GM18907 (cell line): ENCODE data around the gene TTLL4.

Source experiments
- ATAC-seq: cut with Tn5 transposase; IDR thresholded peaks from one replicate; pipeline ENCODE4 v1.9.1; 2021; ENCODE audit warnings: mild to moderate bottlenecking, moderate library complexity; ENCODE audit not compliant: unreplicated experiment

TTLL4 gene

GRCh38 chr2:218781691-218782527 lies 71.3 kb downstream of the TTLL4 start, which contains the start of gene CYP27A1:
Gene CYP27A1, plus strand, starts transcription at chr2:218782147. Its CDS starts 36 bp downstream, at chr2:218782183.
- ATAC-seq = no peak

GRCh38 chr2:218782528-218782844 lies 71.9 kb downstream of the TTLL4 start:
- no peak for ATAC-seq

- ATAC-seq = no peak
Observed at GRCh38 chr2:218783688-218784087, 73.1 kb downstream of the TTLL4 start.

- no peak for ATAC-seq
Observed at GRCh38 chr2:218785103-218785502, 74.5 kb downstream of the TTLL4 start.

- ATAC-seq = no peak
Observed at GRCh38 chr2:218786133-218786532, 75.5 kb downstream of the TTLL4 start.

GRCh38 chr2:218788529-218789255 lies 78.1 kb downstream of the TTLL4 start:
- ATAC-seq = no peak

GRCh38 chr2:218792433-218792832 lies 81.8 kb downstream of the TTLL4 start:
- no peak for ATAC-seq

GRCh38 chr2:218796691-218797090 lies 86.1 kb downstream of the TTLL4 start:
- no peak for ATAC-seq

GRCh38 chr2:218798767-218799504 lies 88.3 kb downstream of the TTLL4 start:
- ATAC-seq = no peak

GRCh38 chr2:218799990-218800389 lies 89.4 kb downstream of the TTLL4 start:
- ATAC-seq = no peak

GRCh38 chr2:218802386-218802994 lies 91.9 kb downstream of the TTLL4 start:
- ATAC-seq = no peak

GRCh38 chr2:218804817-218805216 lies 94.2 kb downstream of the TTLL4 start:
- no peak for ATAC-seq
